ENCODE results near the gene FLT3. TPM values are rescaled to one million over a fixed set of nuclear protein-coding genes. Genes with fewer than 3 reads are reported as not detected.
"Not testable (repeated sequence)": the region's sequence is repeated elsewhere in the genome, so short reads cannot be mapped to it uniquely, and the experiment has no call there.

Gene FLT3
- polyA plus RNA-seq (2013), result 84.1 TPM

GRCh38 chr13:28100150-28101121, at the start of gene FLT3:
TSS of gene FLT3 (minus strand) at chr13:28100576. CDS start at chr13:28100510, 66 bp downstream.
- ChIA-PET POLR2A (interaction anchor here (1.4 to 3.1 kb wide), 2 partner anchors 15 to 38 kb away, joined by 5 to 22 read pairs; partner anchors contain the start of gene PAN3), CTCF (interaction anchor here (1.3 to 2.1 kb wide), 3 partner anchors 8 to 43 kb away, joined by 4 to 5 read pairs (median 5); no protein-coding TSS in a partner anchor)
- no peaks in the 10 kb centered on the region for H3K27me3 ChIP-seq (replicated peaks in 2 of 5; ENCODE audit: control insufficient read depth in 4 of 5, insufficient read depth in 5 of 5, low read length in 4 of 5)
- peaks cover 19 to 54% (median 31%) of the 10 kb centered on the region in 4 experiments for H3K4me1 ChIP-seq (ENCODE audit: control extremely low read depth in 1 of 4, control insufficient read depth in 4 of 4, insufficient read depth in 4 of 4, low read length in 3 of 4)
- no peaks in the 10 kb centered on the region for H3K36me3 ChIP-seq (ENCODE audit: control insufficient read depth in 4 of 4, insufficient read depth in 4 of 4, low read length in 3 of 4)
- peak within 1 kb of the TSS; percentile 79 to 89 for H3K27ac ChIP-seq (ENCODE audit: insufficient read depth in 1 of 2, low read depth in 1 of 2, low read length in 2 of 2, poor library complexity in 1 of 2, severe bottlenecking in 2 of 2)
- under 1% methylated on average over 101 of the region's 106 CpGs for WGBS (ENCODE audit: insufficient coverage)
- no peaks in the 10 kb centered on the region for H3K9me3 ChIP-seq (ENCODE audit: control extremely low read depth in 1 of 5, control insufficient read depth in 4 of 5, insufficient read depth in 2 of 5, low read depth in 1 of 5, low read length in 4 of 5)
- peak; percentile 95 to 99 (median 99) for DNase-seq
- peak within 1 kb of the TSS; percentile 73 to 88 (median 82) for H3K4me3 ChIP-seq (ENCODE audit: control insufficient read depth in 1 of 7, extremely low read depth in 1 of 7, insufficient read depth in 4 of 7, low read depth in 2 of 7, low read length in 6 of 7)

DNA sequence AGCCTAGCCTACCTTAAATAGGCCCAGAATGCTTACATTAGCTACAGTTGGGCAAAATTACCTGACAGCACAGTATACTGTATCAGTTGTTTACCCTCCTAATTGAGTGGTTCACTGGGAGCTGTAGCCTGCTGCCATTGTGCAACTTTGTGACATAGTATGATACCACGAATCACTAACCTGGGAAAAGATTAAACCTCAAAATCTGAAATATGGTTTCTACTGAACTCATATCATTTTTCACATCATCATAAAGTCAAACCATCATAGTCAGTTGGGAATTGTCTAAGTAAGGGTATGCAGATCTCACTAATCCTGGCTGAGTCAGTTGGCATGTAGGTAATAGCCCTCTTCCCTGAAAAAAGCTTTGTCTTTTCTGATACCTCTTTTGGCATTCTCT, 47.1 kb upstream of the FLT3 start:
- POLR2A ChIA-PET, result no interaction called here
- WGBS (ENCODE audit: insufficient coverage), result no CpG with 5 or more reads among the region's 1 CpG
- Histone ChIP-seq H3K4me3 (ENCODE audit: control insufficient read depth in 1 of 7, extremely low read depth in 1 of 7, insufficient read depth in 4 of 7, low read depth in 2 of 7, low read length in 6 of 7) (no peak overlapping the region), H3K36me3 (ENCODE audit: control insufficient read depth in 4 of 4, insufficient read depth in 4 of 4, low read length in 3 of 4) (peaks cover 5 to 19% (median 12%) of the 10 kb centered on the region in 4 experiments), H3K9me3 (ENCODE audit: control extremely low read depth in 1 of 5, control insufficient read depth in 4 of 5, insufficient read depth in 2 of 5, low read depth in 1 of 5, low read length in 4 of 5) (no peaks in the 10 kb centered on the region), H3K4me1 (ENCODE audit: control extremely low read depth in 1 of 4, control insufficient read depth in 4 of 4, insufficient read depth in 4 of 4, low read length in 3 of 4) (peaks cover 9 to 25% (median 19%) of the 10 kb centered on the region in 4 experiments), H3K27me3 (replicated peaks in 2 of 5; ENCODE audit: control insufficient read depth in 4 of 5, insufficient read depth in 5 of 5, low read length in 4 of 5) (no peaks in the 10 kb centered on the region), H3K27ac (ENCODE audit: insufficient read depth in 1 of 2, low read depth in 1 of 2, low read length in 2 of 2, poor library complexity in 1 of 2, severe bottlenecking in 2 of 2) (no peak overlapping the region)
- CTCF ChIA-PET, result interaction anchor here (1.1 to 1.6 kb wide), 3 partner anchors 9 to 84 kb away, joined by 3 to 4 read pairs (median 3); no protein-coding TSS in a partner anchor
- DNase-seq, result no peak

DNA sequence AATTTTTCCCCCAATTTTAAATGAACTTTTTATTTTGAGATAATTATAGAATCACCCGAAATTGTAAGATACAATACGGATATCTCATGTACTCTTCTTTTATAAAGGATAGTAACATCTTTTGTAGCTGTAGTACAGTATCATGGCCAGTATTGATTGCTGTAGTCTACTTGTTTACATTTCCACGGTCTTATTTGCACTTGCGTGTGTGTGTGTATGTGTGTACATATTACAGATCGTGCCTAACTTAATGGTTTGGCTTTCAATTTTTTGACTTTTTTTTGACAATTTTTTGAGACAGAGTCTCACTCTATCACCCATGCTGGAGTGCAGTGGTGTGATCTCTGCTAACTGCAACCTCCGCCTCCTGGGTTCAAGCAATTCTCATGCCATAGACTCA, 44.7 kb upstream of the FLT3 start:
- CTCF ChIA-PET, result interaction anchor here (0.6 kb wide), 1 partner anchor 693 kb away, joined by 3 read pairs; no protein-coding TSS in a partner anchor
- Histone ChIP-seq H3K27ac (ENCODE audit: insufficient read depth in 1 of 2, low read depth in 1 of 2, low read length in 2 of 2, poor library complexity in 1 of 2, severe bottlenecking in 2 of 2) (no peak overlapping the region), H3K36me3 (ENCODE audit: control insufficient read depth in 4 of 4, insufficient read depth in 4 of 4, low read length in 3 of 4) (peaks cover 5 to 19% (median 13%) of the 10 kb centered on the region in 4 experiments), H3K4me1 (ENCODE audit: control extremely low read depth in 1 of 4, control insufficient read depth in 4 of 4, insufficient read depth in 4 of 4, low read length in 3 of 4) (peaks cover 16 to 49% (median 36%) of the 10 kb centered on the region in 4 experiments), H3K9me3 (ENCODE audit: control extremely low read depth in 1 of 5, control insufficient read depth in 4 of 5, insufficient read depth in 2 of 5, low read depth in 1 of 5, low read length in 4 of 5) (no peaks in the 10 kb centered on the region), H3K27me3 (replicated peaks in 2 of 5; ENCODE audit: control insufficient read depth in 4 of 5, insufficient read depth in 5 of 5, low read length in 4 of 5) (no peaks in the 10 kb centered on the region), H3K4me3 (ENCODE audit: control insufficient read depth in 1 of 7, extremely low read depth in 1 of 7, insufficient read depth in 4 of 7, low read depth in 2 of 7, low read length in 6 of 7) (no peak overlapping the region)
- POLR2A ChIA-PET, result interaction anchor here (0.9 kb wide), 1 partner anchor 74 kb away, joined by 6 read pairs; no protein-coding TSS in a partner anchor
- 96% methylated on average over 3 of the region's 6 CpGs for WGBS (ENCODE audit: insufficient coverage)
- DNase-seq, result no peak

- H3K27ac ChIP-seq (ENCODE audit: insufficient read depth in 1 of 2, low read depth in 1 of 2, low read length in 2 of 2, poor library complexity in 1 of 2, severe bottlenecking in 2 of 2), result peak overlapping the region in 1 of 2 experiments; percentile 99
- CTCF ChIA-PET; H3K27me3 ChIP-seq (replicated peaks in 2 of 5; ENCODE audit: control insufficient read depth in 4 of 5, insufficient read depth in 5 of 5, low read length in 4 of 5); H3K36me3 ChIP-seq (ENCODE audit: control insufficient read depth in 4 of 4, insufficient read depth in 4 of 4, low read length in 3 of 4); POLR2A ChIA-PET; DNase-seq; H3K9me3 ChIP-seq (ENCODE audit: control extremely low read depth in 1 of 5, control insufficient read depth in 4 of 5, insufficient read depth in 2 of 5, low read depth in 1 of 5, low read length in 4 of 5): not testable (repeated sequence)
- WGBS (ENCODE audit: insufficient coverage), result 68% methylated on average over 6 of the region's 10 CpGs
- H3K4me1 ChIP-seq (ENCODE audit: control extremely low read depth in 1 of 4, control insufficient read depth in 4 of 4, insufficient read depth in 4 of 4, low read length in 3 of 4), result peaks cover 26 to 60% (median 37%) of the 10 kb centered on the region in 4 experiments
- H3K4me3 ChIP-seq (ENCODE audit: control insufficient read depth in 1 of 7, extremely low read depth in 1 of 7, insufficient read depth in 4 of 7, low read depth in 2 of 7, low read length in 6 of 7), result peak overlapping the region in 6 of 7 experiments; percentile 38 to 96 (median 46)
Observed at GRCh38 chr13:28141542-28141941, 41.2 kb upstream of the FLT3 start.

GRCh38 chr13:28140433-28141125, 40.2 kb upstream of the FLT3 start:
- Histone ChIP-seq H3K9me3 (ENCODE audit: control extremely low read depth in 1 of 5, control insufficient read depth in 4 of 5, insufficient read depth in 2 of 5, low read depth in 1 of 5, low read length in 4 of 5) (no peaks in the 10 kb centered on the region), H3K36me3 (ENCODE audit: control insufficient read depth in 4 of 4, insufficient read depth in 4 of 4, low read length in 3 of 4) (peaks cover 3 to 8% (median 5%) of the 10 kb centered on the region in 4 experiments), H3K27ac (ENCODE audit: insufficient read depth in 1 of 2, low read depth in 1 of 2, low read length in 2 of 2, poor library complexity in 1 of 2, severe bottlenecking in 2 of 2) (peak overlapping the region; percentile 74 to 99), H3K27me3 (replicated peaks in 2 of 5; ENCODE audit: control insufficient read depth in 4 of 5, insufficient read depth in 5 of 5, low read length in 4 of 5) (no peaks in the 10 kb centered on the region), H3K4me3 (ENCODE audit: control insufficient read depth in 1 of 7, extremely low read depth in 1 of 7, insufficient read depth in 4 of 7, low read depth in 2 of 7, low read length in 6 of 7) (peak overlapping the region in 6 of 7 experiments; percentile 79 to 98 (median 90)), H3K4me1 (ENCODE audit: control extremely low read depth in 1 of 4, control insufficient read depth in 4 of 4, insufficient read depth in 4 of 4, low read length in 3 of 4) (peaks cover 26 to 57% (median 38%) of the 10 kb centered on the region in 4 experiments)
- 23% methylated on average over 5 of the region's 10 CpGs for WGBS (ENCODE audit: insufficient coverage)
- ChIA-PET CTCF (interaction anchor here (1.8 kb wide), 1 partner anchor 13 kb away, joined by 5 read pairs; no protein-coding TSS in a partner anchor), POLR2A (interaction anchor here (0.6 to 1.8 kb wide), 3 partner anchors 13 to 24 kb away, joined by 3 to 6 read pairs (median 3); no protein-coding TSS in a partner anchor)
- no peak for DNase-seq

DNA sequence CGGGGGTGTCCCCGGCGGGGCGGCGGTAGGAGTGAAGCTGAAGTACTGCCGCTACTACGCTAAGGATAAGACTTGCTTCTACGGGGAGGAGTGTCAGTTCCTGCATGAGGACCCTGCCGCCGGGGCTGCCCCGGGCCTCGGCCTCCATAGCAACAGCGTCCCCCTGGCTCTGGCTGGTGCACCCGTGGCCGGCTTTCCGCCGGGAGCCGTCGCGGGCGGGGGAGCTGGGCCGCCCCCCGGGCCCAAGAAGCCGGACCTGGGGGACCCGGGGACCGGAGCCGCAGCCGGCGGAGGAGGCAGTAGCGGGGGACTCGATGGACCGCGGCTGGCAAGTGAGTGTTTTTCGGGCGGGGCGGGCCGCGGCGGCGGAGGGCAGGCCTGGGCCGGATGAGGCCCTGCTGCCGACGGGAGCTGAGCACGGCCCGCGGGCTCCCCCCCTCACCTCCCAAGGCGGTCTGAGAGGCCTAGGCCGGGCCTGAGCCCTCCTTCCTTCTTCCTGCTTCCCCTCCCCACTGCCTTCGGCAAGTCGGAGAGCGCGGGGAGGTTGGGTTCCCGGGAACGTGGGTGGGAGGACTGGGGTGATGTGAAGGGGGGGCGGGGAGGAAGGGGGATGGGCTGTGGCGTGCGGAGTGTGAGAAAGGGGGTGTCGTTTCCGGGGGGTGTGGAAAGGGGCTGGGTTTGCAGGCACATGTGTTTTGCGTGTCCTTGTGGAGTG, 38.5 kb upstream of the FLT3 start:
- peaks cover 26 to 56% (median 35%) of the 10 kb centered on the region in 4 experiments for H3K4me1 ChIP-seq (ENCODE audit: control extremely low read depth in 1 of 4, control insufficient read depth in 4 of 4, insufficient read depth in 4 of 4, low read length in 3 of 4)
- no peaks in the 10 kb centered on the region for H3K27me3 ChIP-seq (replicated peaks in 2 of 5; ENCODE audit: control insufficient read depth in 4 of 5, insufficient read depth in 5 of 5, low read length in 4 of 5)
- H3K4me3 ChIP-seq (ENCODE audit: control insufficient read depth in 1 of 7, extremely low read depth in 1 of 7, insufficient read depth in 4 of 7, low read depth in 2 of 7, low read length in 6 of 7), result peak overlapping the region; percentile 79 to 98 (median 89)
- no peaks in the 10 kb centered on the region for H3K9me3 ChIP-seq (ENCODE audit: control extremely low read depth in 1 of 5, control insufficient read depth in 4 of 5, insufficient read depth in 2 of 5, low read depth in 1 of 5, low read length in 4 of 5)
- ChIA-PET CTCF (interaction anchor here (1.0 to 1.8 kb wide), 3 partner anchors 9 to 133 kb away, joined by 3 to 5 read pairs (median 4); no protein-coding TSS in a partner anchor), POLR2A (interaction anchor here (0.6 to 2.6 kb wide), 10 partner anchors 10 to 500 kb away, joined by 3 to 22 read pairs (median 4); partner anchors contain the start of gene FLT3)
- H3K27ac ChIP-seq (ENCODE audit: insufficient read depth in 1 of 2, low read depth in 1 of 2, low read length in 2 of 2, poor library complexity in 1 of 2, severe bottlenecking in 2 of 2), result peak overlapping the region; percentile 98 to 99
- peak; percentile 96 to 100 (median 99) for DNase-seq
- peaks cover 0 to 4% (median 2%) of the 10 kb centered on the region in 4 experiments for H3K36me3 ChIP-seq (ENCODE audit: control insufficient read depth in 4 of 4, insufficient read depth in 4 of 4, low read length in 3 of 4)
- 0% methylated on average over 43 of the region's 60 CpGs for WGBS (ENCODE audit: insufficient coverage)
